Karpas-422 (cell line): ENCODE measurements around the gene KLHL7. TPM values are rescaled to one million over a fixed set of nuclear protein-coding genes. Genes with fewer than 3 reads are reported as not detected.
"Not testable (repeated sequence)": the region's sequence is repeated elsewhere in the genome, so short reads cannot be mapped to it uniquely, and the experiment has no call there.

ENCODE experiments used
- DNase-seq: peaks from one replicate; pipeline ENCODE4 v3.0.0-alpha.2; 2015
- H2AFZ ChIP-seq: fragments of 200-600 bp; sonication (generic); 2 replicates; pipeline ENCODE4 v1.6.1; 2014; ENCODE audit warnings: antibody characterized with exemption, low read length, mixed read lengths
- H3K27ac ChIP-seq: fragments of 200-600 bp; sonication (generic); 2 replicates; pipeline ENCODE4 v1.5.1; 2014; ENCODE audit warnings: mild to moderate bottlenecking, low read length, moderate library complexity
- H3K27me3 ChIP-seq: fragments of 200-600 bp; sonication (generic); 2 replicates; pipeline ENCODE4 v1.6.1; 2014; ENCODE audit warnings: low read length, mixed read lengths
- H3K36me3 ChIP-seq: fragments of 200-600 bp; sonication (generic); 2 replicates; pipeline ENCODE4 v1.6.1; 2014; ENCODE audit warnings: low read length, mixed read lengths; ENCODE audit not compliant: insufficient read depth
- H3K4me1 ChIP-seq: fragments of 200-600 bp; sonication (generic); 2 replicates; pipeline ENCODE4 v1.6.1; 2014; ENCODE audit warnings: mild to moderate bottlenecking, low read length, mixed read lengths
- H3K4me2 ChIP-seq: fragments of 200-600 bp; sonication (generic); 2 replicates; pipeline ENCODE4 v1.6.1; 2014; ENCODE audit warnings: low read length, low read depth, mild to moderate bottlenecking; ENCODE audit not compliant: poor library complexity, severe bottlenecking
- H3K4me3 ChIP-seq: fragments of 200-600 bp; sonication (generic); 2 replicates; pipeline ENCODE4 v1.5.1; 2014; ENCODE audit warnings: mild to moderate bottlenecking, antibody characterized with exemption, low read length, mixed read lengths
- H3K79me2 ChIP-seq: fragments of 200-600 bp; sonication (generic); 2 replicates; pipeline ENCODE4 v1.6.1; 2014; ENCODE audit warnings: mild to moderate bottlenecking, low read length, mixed read lengths
- H3K9ac ChIP-seq: fragments of 200-600 bp; sonication (generic); 2 replicates; pipeline ENCODE4 v1.6.0; 2014; ENCODE audit warnings: low read length
- H3K9me2 ChIP-seq: fragments of 200-600 bp; sonication (generic), shearing (Covaris generic); replicated peaks from 2 replicates; pipeline ENCODE4 v1.6.0; 2014; ENCODE audit warnings: mild to moderate bottlenecking, low read length, moderate library complexity; ENCODE audit not compliant: insufficient read depth
- H3K9me3 ChIP-seq: fragments of 300-700, 200-600 bp; sonication (generic); 2 replicates; pipeline ENCODE4 v1.6.1; 2014; ENCODE audit warnings: low read length, mixed read lengths
- H4K20me1 ChIP-seq: fragments of 200-600 bp; sonication (generic); 2 replicates; pipeline ENCODE4 v1.6.1; 2014; ENCODE audit warnings: mild to moderate bottlenecking, antibody characterized with exemption, low read length, low read depth; ENCODE audit not compliant: insufficient read depth
- total RNA-seq: library from RNA; depleted of rRNA; stranded (reverse); fragments of >200 nt; shearing (Covaris generic); gene quantifications from 2 replicates; pipeline ENCODE4 v1.2.3, GENCODE V29; 2014; ENCODE audit warnings: low replicate concordance

Gene KLHL7
- total RNA-seq, 1 experiment from 2014 or later: 20.2 TPM

DNA sequence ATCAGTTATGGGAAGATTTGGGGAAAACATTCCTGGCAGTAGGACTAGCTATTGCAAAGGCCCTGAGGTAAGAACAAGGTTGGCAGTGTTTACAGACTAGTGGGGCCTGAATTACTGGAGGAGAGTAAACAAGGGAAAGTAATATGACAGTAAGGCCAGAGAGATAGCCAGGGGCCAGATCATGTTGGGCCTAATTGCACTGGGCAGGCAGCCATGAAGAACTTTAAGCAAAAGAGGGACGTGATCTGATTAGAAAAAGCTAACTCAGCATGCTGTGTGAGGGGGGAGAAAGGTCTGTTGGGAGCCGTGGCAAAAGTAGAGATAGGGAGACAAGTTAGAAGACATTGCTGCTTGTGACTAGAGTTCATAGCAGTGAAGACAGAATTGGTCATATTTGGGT is 85.4 kb downstream of the KLHL7 start:
- Histone ChIP-seq H3K9ac (no peak overlapping the region), H2AFZ (no peak overlapping the region), H3K4me2 (no peak overlapping the region), H3K27me3 (no peaks in the 10 kb centered on the region), H3K36me3 (peaks cover 65% of the 10 kb centered on the region), H3K9me2 (no peaks in the 10 kb centered on the region), H3K4me1 (no peaks in the 10 kb centered on the region), H3K27ac (no peak overlapping the region), H3K9me3 (no peaks in the 10 kb centered on the region), H4K20me1 (no peaks in the 10 kb centered on the region), H3K4me3 (no peak overlapping the region), H3K79me2 (peaks cover 46% of the 10 kb centered on the region)
- no peak for DNase-seq

- DNase-seq, H3K27ac ChIP-seq, H3K9ac ChIP-seq, H3K4me1 ChIP-seq, H3K4me2 ChIP-seq, H2AFZ ChIP-seq, H3K9me3 ChIP-seq, H3K27me3 ChIP-seq, H3K4me3 ChIP-seq, H3K9me2 ChIP-seq, H4K20me1 ChIP-seq: not testable (repeated sequence)
- Histone ChIP-seq H3K36me3 (peaks cover 57% of the 10 kb centered on the region), H3K79me2 (peaks cover 23% of the 10 kb centered on the region)
Measured at GRCh38 chr7:23193650-23194227, 88.2 kb downstream of the KLHL7 start.

GRCh38 chr7:23196306-23196705 is 90.7 kb downstream of the KLHL7 start:
- H3K9ac ChIP-seq: no peak overlapping the region

GRCh38 chr7:23197745-23198144 is 92.2 kb downstream of the KLHL7 start:
- peaks cover 54% of the 10 kb centered on the region for H3K36me3 ChIP-seq
- not testable (repeated sequence) for H4K20me1 ChIP-seq, H3K4me2 ChIP-seq, H3K9me2 ChIP-seq, H3K79me2 ChIP-seq, H2AFZ ChIP-seq, H3K4me1 ChIP-seq, H3K9me3 ChIP-seq, DNase-seq, H3K9ac ChIP-seq, H3K4me3 ChIP-seq, H3K27ac ChIP-seq, H3K27me3 ChIP-seq

More at GRCh38 chr7:23196306-23196705, 90.7 kb downstream of the KLHL7 start:
- Histone ChIP-seq H3K36me3 (peaks cover 59% of the 10 kb centered on the region), H3K79me2 (peaks cover 4% of the 10 kb centered on the region), H3K27me3 (no peaks in the 10 kb centered on the region), H2AFZ (no peak overlapping the region), H4K20me1 (no peaks in the 10 kb centered on the region), H3K9me3 (no peaks in the 10 kb centered on the region), H3K4me2 (no peak overlapping the region), H3K27ac (no peak overlapping the region), H3K4me3 (no peak overlapping the region), H3K9me2 (no peaks in the 10 kb centered on the region), H3K4me1 (no peaks in the 10 kb centered on the region)
- DNase-seq: no peak

GRCh38 chr7:23200331-23200730 is 94.7 kb downstream of the KLHL7 start:
- no peak overlapping the region for H2AFZ ChIP-seq
- no peaks in the 10 kb centered on the region for H4K20me1 ChIP-seq
- H3K4me1 ChIP-seq: no peaks in the 10 kb centered on the region
- no peak for DNase-seq
- no peak overlapping the region for H3K4me2 ChIP-seq
- peaks cover 46% of the 10 kb centered on the region for H3K36me3 ChIP-seq
- H3K27ac ChIP-seq: no peak overlapping the region
- no peaks in the 10 kb centered on the region for H3K9me2 ChIP-seq
- H3K27me3 ChIP-seq: no peaks in the 10 kb centered on the region
- no peak overlapping the region for H3K4me3 ChIP-seq
- H3K9me3 ChIP-seq: no peaks in the 10 kb centered on the region
- H3K9ac ChIP-seq: no peak overlapping the region
- peaks cover 3% of the 10 kb centered on the region; the same call in 1 of the 2 replicates for H3K79me2 ChIP-seq

GRCh38 chr7:23204241-23204640 is 98.7 kb downstream of the KLHL7 start:
- Histone ChIP-seq H3K9ac (no peak overlapping the region), H3K4me1 (no peaks in the 10 kb centered on the region), H3K4me3 (no peak overlapping the region), H3K9me2 (no peaks in the 10 kb centered on the region), H3K27me3 (no peaks in the 10 kb centered on the region), H4K20me1 (no peaks in the 10 kb centered on the region), H3K4me2 (no peak overlapping the region), H3K36me3 (peaks cover 23% of the 10 kb centered on the region), H2AFZ (no peak overlapping the region), H3K9me3 (no peaks in the 10 kb centered on the region), H3K27ac (no peak overlapping the region), H3K79me2 (no peaks in the 10 kb centered on the region)
- DNase-seq: no peak

- no peak overlapping the region for H3K9ac ChIP-seq
- H3K27ac ChIP-seq: no peak overlapping the region
- H3K36me3 ChIP-seq: peaks cover 11% of the 10 kb centered on the region; the same call in 1 of the 2 replicates
- no peak for DNase-seq
- H3K9me2 ChIP-seq: no peaks in the 10 kb centered on the region
- H3K9me3 ChIP-seq: no peaks in the 10 kb centered on the region
- no peak overlapping the region for H2AFZ ChIP-seq
- no peak overlapping the region for H3K4me3 ChIP-seq
- no peaks in the 10 kb centered on the region for H3K4me1 ChIP-seq
- H4K20me1 ChIP-seq: no peaks in the 10 kb centered on the region
- H3K27me3 ChIP-seq: no peaks in the 10 kb centered on the region
- H3K79me2 ChIP-seq: no peaks in the 10 kb centered on the region
- no peak overlapping the region for H3K4me2 ChIP-seq
Measured at GRCh38 chr7:23205577-23205908, 100.0 kb downstream of the KLHL7 start.

GRCh38 chr7:23205909-23206767 is 100.6 kb downstream of the KLHL7 start:
- Histone ChIP-seq H3K4me2 (no peak overlapping the region), H3K4me1 (no peaks in the 10 kb centered on the region), H3K4me3 (no peak overlapping the region), H3K79me2 (no peaks in the 10 kb centered on the region), H3K9me2 (no peaks in the 10 kb centered on the region), H3K9ac (no peak overlapping the region), H3K27ac (no peak overlapping the region), H3K27me3 (no peaks in the 10 kb centered on the region), H2AFZ (no peak overlapping the region), H3K36me3 (peaks cover 6% of the 10 kb centered on the region; the same call in 1 of the 2 replicates), H3K9me3 (no peaks in the 10 kb centered on the region), H4K20me1 (no peaks in the 10 kb centered on the region)
- DNase-seq: no peak
